Ascending aorta (tissue), 2 donors: ENCODE measurements around the gene LEMD2. TPM values are rescaled to one million over a fixed set of nuclear protein-coding genes. Genes with fewer than 3 reads are reported as not detected.

ENCODE experiments used
- DNase-seq, 2 donors: peaks; one replicate each; pipeline ENCODE4 v3.0.0-alpha.2; 2019; ENCODE audit warnings: low spot score in 2 of 2
- H3K27ac ChIP-seq, 2 donors: fragments of 200-600 bp; sonication (generic); one replicate each; pipeline ENCODE4 v1.5.1; 2016 to 2017; ENCODE audit warnings: mild to moderate bottlenecking in 1 of 2
- H3K27me3 ChIP-seq: fragments of 200-600 bp; sonication (generic); one replicate; pipeline ENCODE4 v1.5.1; 2017
- H3K36me3 ChIP-seq, 2 donors: fragments of 200-600 bp; sonication (generic); one replicate each; pipeline ENCODE4 v1.5.1; 2016
- H3K4me1 ChIP-seq, 2 donors: fragments of 200-600 bp; sonication (generic); one replicate each; pipeline ENCODE4 v1.5.1; 2016 to 2017; ENCODE audit warnings: mild to moderate bottlenecking in 1 of 2
- H3K4me3 ChIP-seq, 2 donors: fragments of 200-600 bp; sonication (generic); one replicate each; pipeline ENCODE4 v1.5.1; 2016 to 2017; ENCODE audit warnings: mild to moderate bottlenecking in 1 of 2
- H3K9me3 ChIP-seq, 2 donors: fragments of 200-600 bp; sonication (generic); one replicate each; pipeline ENCODE4 v1.5.1; 2016
- CTCF ChIP-seq, 3 experiments: fragments of 200-600 bp in 2 of 3; fragments of 450-650 bp in 1 of 3; sonication (generic) in 2 of 3; IDR thresholded peaks; one replicate each; pipeline ENCODE4 v1.5.1; 2016 to 2019; ENCODE audit warnings: antibody characterized with exemption in 3 of 3, mild to moderate bottlenecking in 1 of 3, moderate library complexity in 1 of 3
- intact Hi-C: fragments of 100-400 bp; cut with DNase I; formaldehyde crosslinking; loops from one replicate; pipeline ENCODE4 v1.15.1; 2023
- total RNA-seq: library from RNA; depleted of rRNA; stranded (reverse); fragments of >200 nt; gene quantifications from one replicate; pipeline ENCODE4 v1.1.0, GENCODE V29; 2016

The LEMD2 gene
- total RNA-seq, 1 donor from 2014 or later = 104 TPM

GRCh38 chr6:33774774-33775173 lies 14.2 kb downstream of the LEMD2 start:
- Histone ChIP-seq H3K4me1 (peaks cover 12 to 34% of the 10 kb centered on the region in 2 donors), H3K27ac (no peak overlapping the region), H3K27me3 (no peaks in the 10 kb centered on the region), H3K36me3 (peaks cover 70 to 76% of the 10 kb centered on the region in 2 donors), H3K4me3 (no peak overlapping the region), H3K9me3 (no peaks in the 10 kb centered on the region)
- no peak for TF ChIP-seq CTCF (IDR thresholded peaks at IDR 0.05)
- intact Hi-C loops = no loop called here
- DNase-seq = no peak

GRCh38 chr6:33772902-33773472 lies 15.9 kb downstream of the LEMD2 start:
- Histone ChIP-seq H3K4me1 (peaks cover 12 to 44% of the 10 kb centered on the region in 2 donors), H3K36me3 (peaks cover 52 to 58% of the 10 kb centered on the region in 2 donors), H3K27me3 (no peaks in the 10 kb centered on the region), H3K27ac (peak overlapping the region in 1 of 2 donors; percentile 92), H3K4me3 (no peak overlapping the region), H3K9me3 (no peaks in the 10 kb centered on the region)
- intact Hi-C loops = no loop called here
- TF ChIP-seq CTCF (IDR thresholded peaks at IDR 0.05) = no peak
- DNase-seq = no peak

- H3K27ac ChIP-seq = peak overlapping the region; percentile 80 to 92
- no peaks in the 10 kb centered on the region for H3K9me3 ChIP-seq
- H3K36me3 ChIP-seq = peaks cover 45 to 50% of the 10 kb centered on the region in 2 donors
- intact Hi-C loops = no loop called here
- peak overlapping the region; percentile 18 to 42 for H3K4me3 ChIP-seq
- no peaks in the 10 kb centered on the region for H3K27me3 ChIP-seq
- no peak for DNase-seq
- peaks cover 12 to 44% of the 10 kb centered on the region in 2 donors for H3K4me1 ChIP-seq
- TF ChIP-seq CTCF (IDR thresholded peaks at IDR 0.05) = no peak
Observed at GRCh38 chr6:33772082-33772830, 16.7 kb downstream of the LEMD2 start.

GRCh38 chr6:33771146-33772081 lies 17.5 kb downstream of the LEMD2 start:
- peak in 1 of 2 donors; percentile 87 for DNase-seq
- Histone ChIP-seq H3K9me3 (no peaks in the 10 kb centered on the region), H3K4me3 (peak overlapping the region; percentile 18 to 42), H3K4me1 (peaks cover 12 to 44% of the 10 kb centered on the region in 2 donors), H3K36me3 (peaks cover 36 to 42% of the 10 kb centered on the region in 2 donors), H3K27ac (peak overlapping the region; percentile 80 to 92), H3K27me3 (no peaks in the 10 kb centered on the region)
- intact Hi-C loops = loop anchor here (1.0 to 2.0 kb wide), 2 partner anchors 17 to 27 kb away; no protein-coding TSS in a partner anchor
- peak; percentile 92 to 97 (median 94) for TF ChIP-seq CTCF (IDR thresholded peaks at IDR 0.05)

GRCh38 chr6:33770833-33771145 lies 18.1 kb downstream of the LEMD2 start:
- intact Hi-C loops = loop anchor here (1.0 to 2.0 kb wide), 2 partner anchors 18 to 26 kb away; no protein-coding TSS in a partner anchor
- peak overlapping the region in 1 of 2 donors; percentile 42 for H3K4me3 ChIP-seq
- peaks cover 12 to 44% of the 10 kb centered on the region in 2 donors for H3K4me1 ChIP-seq

More at GRCh38 chr6:33770833-33771145, 18.1 kb downstream of the LEMD2 start:
- Histone ChIP-seq H3K27ac (peak overlapping the region; percentile 80 to 92), H3K27me3 (no peaks in the 10 kb centered on the region), H3K9me3 (no peaks in the 10 kb centered on the region), H3K36me3 (peaks cover 30 to 36% of the 10 kb centered on the region in 2 donors)
- DNase-seq = no peak
- TF ChIP-seq CTCF (IDR thresholded peaks at IDR 0.05) = no peak
